Fibroblast of villous mesenchyme (primary cell): ENCODE data around the gene C1orf21. TPM values are rescaled to one million over a fixed set of nuclear protein-coding genes. Genes with fewer than 3 reads are reported as not detected.

Experiments
- DNase-seq: peaks from one replicate; pipeline ENCODE4 v3.0.0-alpha.2; 2010; ENCODE audit warnings: low read depth
- H3K4me3 ChIP-seq: 2 replicates; pipeline ENCODE4 v1.5.1; 2011; ENCODE audit warnings: low read depth, mild to moderate bottlenecking, low read length
- total RNA-seq: library from RNA; depleted of rRNA; stranded (reverse); fragments of >200 nt; gene quantifications from 2 replicates; pipeline ENCODE4 v1.2.3, GENCODE V29; 2012
- TF ChIP-seq, protein P1 (sequence below): IDR thresholded peaks from 2 replicates; pipeline ENCODE4 v1.5.1; 2012; ENCODE audit warnings: low read depth, mild to moderate bottlenecking, low read length; ENCODE audit not compliant: insufficient read depth

The C1orf21 gene
- total RNA-seq, 1 donor: 3.5 TPM

DNA sequence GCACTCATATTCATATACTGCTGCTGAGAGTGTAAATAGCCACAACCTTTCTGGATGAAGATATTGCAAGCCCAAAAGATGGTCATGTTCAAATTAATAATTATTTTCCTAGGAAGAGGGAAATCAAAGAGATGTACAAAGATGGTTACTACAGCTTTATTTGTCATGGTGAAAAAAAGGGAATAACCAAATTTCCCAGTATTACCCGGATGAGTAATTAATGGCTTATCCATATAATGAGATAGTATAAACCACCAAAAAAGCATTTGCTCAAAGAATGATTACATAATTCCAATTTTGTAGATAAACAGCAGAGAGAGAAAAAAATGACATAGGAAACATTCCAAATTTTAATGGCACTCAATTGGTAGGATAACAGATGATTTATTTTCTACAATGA, 165.6 kb downstream of the C1orf21 start:
- H3K4me3 ChIP-seq: no peak overlapping the region
- TF ChIP-seq, protein P1, sequence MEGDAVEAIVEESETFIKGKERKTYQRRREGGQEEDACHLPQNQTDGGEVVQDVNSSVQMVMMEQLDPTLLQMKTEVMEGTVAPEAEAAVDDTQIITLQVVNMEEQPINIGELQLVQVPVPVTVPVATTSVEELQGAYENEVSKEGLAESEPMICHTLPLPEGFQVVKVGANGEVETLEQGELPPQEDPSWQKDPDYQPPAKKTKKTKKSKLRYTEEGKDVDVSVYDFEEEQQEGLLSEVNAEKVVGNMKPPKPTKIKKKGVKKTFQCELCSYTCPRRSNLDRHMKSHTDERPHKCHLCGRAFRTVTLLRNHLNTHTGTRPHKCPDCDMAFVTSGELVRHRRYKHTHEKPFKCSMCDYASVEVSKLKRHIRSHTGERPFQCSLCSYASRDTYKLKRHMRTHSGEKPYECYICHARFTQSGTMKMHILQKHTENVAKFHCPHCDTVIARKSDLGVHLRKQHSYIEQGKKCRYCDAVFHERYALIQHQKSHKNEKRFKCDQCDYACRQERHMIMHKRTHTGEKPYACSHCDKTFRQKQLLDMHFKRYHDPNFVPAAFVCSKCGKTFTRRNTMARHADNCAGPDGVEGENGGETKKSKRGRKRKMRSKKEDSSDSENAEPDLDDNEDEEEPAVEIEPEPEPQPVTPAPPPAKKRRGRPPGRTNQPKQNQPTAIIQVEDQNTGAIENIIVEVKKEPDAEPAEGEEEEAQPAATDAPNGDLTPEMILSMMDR: no peak
- DNase-seq: no peak

DNA sequence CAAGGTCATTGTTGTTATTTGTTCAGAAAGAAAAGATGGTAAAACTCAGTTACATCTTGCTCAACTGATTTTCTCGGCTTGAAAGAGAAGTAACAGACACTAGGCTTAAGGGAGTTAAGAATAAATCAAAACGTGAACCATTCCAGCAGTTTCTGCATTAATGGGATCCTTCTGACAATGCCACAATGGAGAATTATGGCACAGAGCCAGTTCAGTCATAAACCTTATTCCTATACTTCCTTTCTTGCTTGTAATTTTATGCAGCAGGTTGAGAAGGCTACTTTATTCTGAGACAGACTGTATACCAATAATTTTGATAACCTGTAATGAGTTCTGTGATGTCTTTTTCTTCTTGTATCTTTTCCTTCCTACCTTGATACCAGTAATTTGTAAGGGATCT, 167.0 kb downstream of the C1orf21 start:
- DNase-seq: no peak
- TF ChIP-seq, protein P1: no peak
- H3K4me3 ChIP-seq: no peak overlapping the region

DNA sequence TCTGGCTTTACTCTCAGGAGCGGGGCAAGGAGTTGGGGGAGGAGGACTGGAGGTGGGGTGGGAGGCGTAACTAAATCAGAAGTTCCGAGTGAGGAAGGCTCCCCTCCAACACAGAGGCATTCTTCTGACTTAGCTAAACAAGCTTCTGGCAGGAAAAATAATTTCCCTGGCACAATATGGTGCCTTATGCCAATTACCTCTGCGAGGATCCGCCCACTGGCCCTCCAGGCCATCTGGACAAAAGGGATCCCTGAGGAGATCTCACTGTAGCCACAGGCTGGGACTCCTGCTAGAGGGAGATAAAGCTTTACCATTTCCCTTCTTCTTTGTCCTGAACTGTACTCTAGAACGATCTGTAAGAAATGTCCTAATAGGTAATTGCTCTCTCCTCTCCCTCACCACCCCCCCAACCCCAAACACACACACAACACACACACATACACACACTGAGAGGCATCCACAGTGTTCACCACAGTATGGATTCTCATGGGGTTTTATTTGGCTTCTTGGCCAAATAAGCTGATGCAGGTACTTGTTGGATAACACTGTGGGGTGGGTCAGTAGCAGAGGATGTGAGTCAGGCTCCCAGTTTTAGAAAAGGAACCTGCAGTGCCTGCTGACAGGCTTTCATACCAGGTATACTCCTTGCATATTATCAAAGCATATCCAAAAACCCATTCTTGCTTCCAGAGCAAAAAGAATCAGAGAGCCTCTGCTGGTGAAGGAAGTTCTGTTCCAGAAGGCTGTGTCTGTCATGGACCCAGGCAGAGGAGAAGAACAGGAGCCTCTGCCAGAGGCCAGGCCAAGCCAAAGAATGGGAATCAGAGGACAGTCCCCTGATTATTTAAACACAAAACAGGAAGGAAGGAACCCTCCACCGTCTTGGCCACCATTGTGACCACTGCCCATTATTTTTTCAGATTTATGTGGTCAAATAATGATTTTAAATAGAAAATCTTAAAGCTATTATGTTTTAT, 169.1 kb downstream of the C1orf21 start:
- TF ChIP-seq, protein P1: no peak
- no peak overlapping the region for H3K4me3 ChIP-seq
- no peak for DNase-seq

DNA sequence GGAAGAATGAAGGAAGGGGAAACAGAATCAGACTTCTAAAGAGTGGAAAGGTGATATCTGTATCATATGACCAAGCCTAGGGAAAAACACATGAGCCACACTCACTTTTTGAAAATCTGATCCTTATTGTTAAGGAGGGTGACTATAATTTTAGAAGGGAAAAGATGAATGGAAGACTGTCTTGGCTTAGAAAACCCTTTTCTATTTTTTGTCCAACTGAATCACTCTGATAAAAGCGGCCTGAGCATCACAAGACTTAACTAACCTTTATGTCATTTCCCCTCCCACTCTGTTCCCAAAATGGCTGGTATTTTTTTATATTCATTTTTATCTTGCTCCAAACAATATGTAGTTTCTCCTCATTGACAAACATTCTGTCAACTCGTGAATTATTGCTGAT, 169.8 kb downstream of the C1orf21 start:
- DNase-seq: no peak
- TF ChIP-seq, protein P1: no peak
- H3K4me3 ChIP-seq: no peak overlapping the region

DNA sequence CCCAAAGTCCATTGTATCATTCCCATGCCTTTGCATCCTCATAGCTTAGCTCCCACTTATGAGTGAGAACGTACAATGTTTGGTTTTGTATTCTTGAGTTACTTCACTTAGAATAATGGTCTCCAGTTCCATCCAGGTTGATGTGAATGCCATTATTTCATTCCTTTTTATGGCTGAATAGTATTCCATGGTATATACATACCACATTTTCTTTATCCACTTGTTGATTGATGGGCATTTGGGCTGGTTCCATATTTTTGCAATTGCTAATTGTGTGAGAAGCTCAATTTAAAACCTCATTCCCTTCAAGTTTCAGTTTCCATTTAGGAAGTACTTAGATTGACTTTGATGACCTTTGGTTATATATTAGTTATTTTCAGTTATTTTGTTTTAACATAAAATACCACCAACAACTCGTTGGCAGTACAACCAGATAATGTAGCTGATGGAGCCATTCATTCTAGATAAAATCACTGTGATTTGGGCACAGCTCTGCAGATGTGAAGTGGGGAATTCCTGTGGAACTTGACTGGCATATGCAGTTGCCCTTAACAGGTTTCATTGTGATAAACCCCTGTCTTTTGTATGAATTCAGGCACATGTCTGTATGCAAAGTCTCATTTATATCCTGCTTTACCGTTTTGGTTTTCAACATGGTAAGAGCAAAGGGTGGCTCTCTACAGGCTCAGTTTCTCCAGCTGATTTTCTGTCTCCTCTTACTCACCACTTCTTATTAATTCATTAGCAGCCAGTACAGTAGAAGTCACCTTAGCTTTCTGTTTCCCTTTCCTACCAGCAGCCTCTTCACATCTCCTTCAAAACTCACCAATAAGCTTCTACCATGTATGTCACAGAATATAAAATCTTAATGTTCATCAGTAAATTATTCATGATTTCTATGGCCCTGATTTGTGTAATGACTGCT, 170.9 kb downstream of the C1orf21 start:
- no peak for DNase-seq
- TF ChIP-seq, protein P1: no peak
- no peak overlapping the region for H3K4me3 ChIP-seq

DNA sequence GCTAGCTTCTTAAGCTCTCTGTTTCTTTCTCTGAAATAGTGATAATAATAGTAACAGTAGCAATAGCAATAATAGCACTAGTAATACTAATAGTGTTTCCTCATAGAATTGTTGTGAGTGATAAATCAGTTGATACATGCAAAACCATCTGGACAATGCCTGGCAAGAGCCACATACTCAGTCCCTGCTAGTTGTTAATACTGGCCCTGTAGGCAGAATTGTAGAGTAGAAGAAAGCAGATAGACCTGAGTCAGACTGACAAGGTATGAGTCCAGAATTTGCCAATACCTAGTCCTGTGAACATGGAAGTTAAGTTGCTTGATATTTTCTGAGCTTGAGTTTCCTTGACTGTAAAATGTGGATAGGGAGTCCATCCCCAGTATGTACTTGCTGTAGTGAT, 171.9 kb downstream of the C1orf21 start:
- DNase-seq: no peak
- H3K4me3 ChIP-seq: no peak overlapping the region
- TF ChIP-seq, protein P1: no peak
